Tibial nerve (tissue), 4 donors: ENCODE data around the gene DNLZ. TPM values are rescaled to one million over a fixed set of nuclear protein-coding genes. Genes with fewer than 3 reads are reported as not detected.
"Not testable (repeated sequence)": the region's sequence is repeated elsewhere in the genome, so short reads cannot be mapped to it uniquely, and the experiment has no call there.

ENCODE experiments used
- DNase-seq, 2 donors: peaks; one replicate each; pipeline ENCODE4 v3.0.0-alpha.2; 2019; ENCODE audit warnings: low spot score in 2 of 2
- H3K27ac ChIP-seq, 4 donors: fragments of 200-600 bp; sonication (generic) in 3 of 4; one replicate each; pipeline ENCODE4 v1.5.1; 2017 to 2019; ENCODE audit warnings: mild to moderate bottlenecking in 1 of 4
- H3K27me3 ChIP-seq, 2 donors: fragments of 200-600 bp; sonication (generic) in 1 of 2; one replicate each; pipeline versions ENCODE4 v1.5.1 to v1.6.0; 2017 to 2019
- H3K36me3 ChIP-seq, 3 donors: fragments of 200-600 bp; sonication (generic); one replicate each; pipeline ENCODE4 v1.5.1; 2018 to 2019
- H3K4me1 ChIP-seq, 4 donors: fragments of 200-600 bp; sonication (generic) in 3 of 4; one replicate each; pipeline ENCODE4 v1.5.1; 2017 to 2019
- H3K4me3 ChIP-seq, 4 donors: fragments of 200-600 bp; sonication (generic) in 3 of 4; one replicate each; pipeline ENCODE4 v1.5.1; 2017 to 2019; ENCODE audit warnings: mild to moderate bottlenecking in 1 of 4, moderate library complexity in 1 of 4
- H3K9me3 ChIP-seq, 4 donors: fragments of 200-600 bp; sonication (generic) in 3 of 4; one replicate each; pipeline ENCODE4 v1.5.1; 2017 to 2019
- CTCF ChIP-seq, 5 experiments: fragments of 200-600 bp in 3 of 5; fragments of 450-650 bp in 2 of 5; sonication (generic) in 3 of 5; IDR thresholded peaks; one replicate each; pipeline ENCODE4 v1.5.1; 2016 to 2019; ENCODE audit warnings: antibody characterized with exemption in 5 of 5, mild to moderate bottlenecking in 3 of 5, moderate library complexity in 2 of 5
- EP300 ChIP-seq, 2 donors: sonication (generic); formaldehyde crosslinking; IDR thresholded peaks; one replicate each; pipeline ENCODE4 v1.6.1; 2017; ENCODE audit warnings: antibody characterized with exemption in 2 of 2, mild to moderate bottlenecking in 1 of 2
- POLR2A ChIP-seq, 2 donors: fragments of 450-650 bp; IDR thresholded peaks; one replicate each; pipeline ENCODE4 v1.6.1; 2017; ENCODE audit warnings: antibody characterized with exemption in 2 of 2, mild to moderate bottlenecking in 2 of 2, moderate library complexity in 2 of 2
- WGBS, 2 donors: methylation state at CpG; one replicate each; pipeline ENCODE4 v1.1.5; 2018; 5-methylcytosine and 5-hydroxymethylcytosine counted together
- total RNA-seq, 4 donors: library from RNA; depleted of rRNA; stranded (reverse); fragments of >200 nt; gene quantifications; one replicate each; pipeline ENCODE4 v1.1.0, GENCODE V29; 2016

Gene DNLZ
- total RNA-seq, 4 donors from 2014 or later, result 49.4 to 79.5 (median 70.8) TPM

GRCh38 chr9:136352682-136353081 is 10.9 kb downstream of the DNLZ start:
- no peak for TF ChIP-seq EP300 (IDR thresholded peaks at IDR 0.05)
- no peak for TF ChIP-seq CTCF (IDR thresholded peaks at IDR 0.05)
- no peak for TF ChIP-seq POLR2A (IDR thresholded peaks at IDR 0.05)
- H3K4me3 ChIP-seq, result no peak overlapping the region
- no peaks in the 10 kb centered on the region for H3K27me3 ChIP-seq
- peaks cover 0 to 55% (median 21%) of the 10 kb centered on the region in 4 donors for H3K4me1 ChIP-seq
- WGBS, 2 donors, result 62 to 66% methylated on average over 9 of the region's 16 CpGs
- no peak for DNase-seq
- peaks cover 0 to 52% (median 0%) of the 10 kb centered on the region in 3 donors for H3K36me3 ChIP-seq
- peak overlapping the region in 1 of 4 donors; percentile 84 for H3K27ac ChIP-seq
- no peaks in the 10 kb centered on the region for H3K9me3 ChIP-seq

DNA sequence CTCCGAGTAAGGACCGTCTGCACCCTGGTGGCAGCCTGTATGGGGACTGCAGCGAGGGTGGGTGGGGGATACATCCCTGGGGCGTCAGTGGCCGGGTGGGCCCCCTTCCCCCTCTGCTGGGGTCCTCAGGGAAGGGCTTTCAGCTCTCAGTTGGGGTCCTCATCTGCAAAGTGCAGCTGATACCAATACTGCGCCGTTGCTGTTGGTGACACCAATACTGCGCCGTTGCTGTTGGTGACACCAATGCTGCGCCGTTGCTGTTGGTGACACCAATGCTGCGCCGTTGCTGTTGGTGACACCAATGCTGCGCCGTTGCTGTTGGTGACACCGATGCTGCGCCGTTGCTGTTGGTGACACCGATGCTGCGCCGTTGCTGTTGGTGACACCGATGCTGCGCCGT is 11.7 kb downstream of the DNLZ start:
- H3K4me3 ChIP-seq, DNase-seq, H3K9me3 ChIP-seq, H3K27me3 ChIP-seq: not testable (repeated sequence)
- peaks cover 0 to 58% (median 30%) of the 10 kb centered on the region in 4 donors for H3K4me1 ChIP-seq
- 84 to 95% methylated on average over 8 of the region's 24 CpGs for WGBS, 2 donors
- H3K36me3 ChIP-seq, result peaks cover 0 to 44% (median 0%) of the 10 kb centered on the region in 3 donors
- peak overlapping the region in 1 of 4 donors; percentile 93 for H3K27ac ChIP-seq

- no peak for DNase-seq
- Histone ChIP-seq H3K4me3 (no peak overlapping the region), H3K27ac (peak overlapping the region in 1 of 4 donors; percentile 93), H3K27me3 (no peaks in the 10 kb centered on the region), H3K36me3 (peaks cover 0 to 38% (median 0%) of the 10 kb centered on the region in 3 donors), H3K9me3 (no peaks in the 10 kb centered on the region), H3K4me1 (peaks cover 0 to 58% (median 31%) of the 10 kb centered on the region in 4 donors)
- TF ChIP-seq CTCF (IDR thresholded peaks at IDR 0.05) (no peak), EP300 (IDR thresholded peaks at IDR 0.05) (no peak), POLR2A (IDR thresholded peaks at IDR 0.05) (no peak)
- WGBS, 2 donors, result 33 to 100% methylated on average over 2 to 11 of the region's 11 CpGs
These were observed 12.2 kb downstream of the DNLZ start for GRCh38 chr9:136351252-136351800.

GRCh38 chr9:136349546-136349945 is 14.0 kb downstream of the DNLZ start:
- Histone ChIP-seq H3K36me3 (peaks cover 0 to 38% (median 0%) of the 10 kb centered on the region in 3 donors), H3K4me3 (no peak overlapping the region), H3K4me1 (peaks cover 0 to 61% (median 32%) of the 10 kb centered on the region in 4 donors), H3K9me3 (no peaks in the 10 kb centered on the region), H3K27ac (peak overlapping the region in 1 of 4 donors; percentile 93), H3K27me3 (no peaks in the 10 kb centered on the region)
- TF ChIP-seq POLR2A (IDR thresholded peaks at IDR 0.05), result no peak
- no peak for TF ChIP-seq CTCF (IDR thresholded peaks at IDR 0.05)
- no peak for TF ChIP-seq EP300 (IDR thresholded peaks at IDR 0.05)
- DNase-seq, result no peak
- 63 to 100% methylated on average over 1 of the region's 24 CpGs for WGBS, 2 donors

DNA sequence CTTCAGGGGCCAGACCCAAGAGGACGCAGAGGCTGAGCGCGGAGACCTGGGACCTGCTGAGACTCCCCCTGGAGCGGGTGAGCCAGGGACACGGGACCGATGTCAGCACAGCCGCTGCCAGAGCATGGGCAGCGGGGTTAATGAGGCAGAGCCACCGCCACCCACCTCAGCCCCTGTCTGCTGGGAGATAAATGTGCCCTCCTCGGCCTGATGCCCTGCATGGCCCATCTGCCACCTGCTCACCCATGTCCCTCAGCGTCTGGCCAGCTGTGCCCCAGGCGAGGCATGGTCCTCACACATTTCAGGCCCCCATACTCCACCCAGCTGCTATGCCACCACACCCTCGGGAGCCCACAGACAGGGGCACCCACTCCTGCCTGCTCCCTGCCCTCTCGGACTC is 14.9 kb downstream of the DNLZ start:
- Histone ChIP-seq H3K9me3 (no peaks in the 10 kb centered on the region), H3K4me3 (no peak overlapping the region), H3K27me3 (no peaks in the 10 kb centered on the region), H3K27ac (peak overlapping the region in 2 of 4 donors; percentile 91 to 93), H3K36me3 (peaks cover 0 to 38% (median 0%) of the 10 kb centered on the region in 3 donors), H3K4me1 (peaks cover 0 to 61% (median 29%) of the 10 kb centered on the region in 4 donors)
- no peak for DNase-seq
- TF ChIP-seq EP300 (IDR thresholded peaks at IDR 0.05) (no peak), CTCF (IDR thresholded peaks at IDR 0.05) (no peak), POLR2A (IDR thresholded peaks at IDR 0.05) (no peak)
- 84 to 93% methylated on average over 8 to 14 of the region's 14 CpGs for WGBS, 2 donors
